Activated T-helper 1 cell treated with Interleukin-2 at 50 U/mL for 16 hours (primary cell): ENCODE measurements around the gene CFAP99.
A peak's percentile ranks its signal among the peaks of the same experiment; 100 is the strongest.

ENCODE experiments used
- DNase-seq: peaks from one replicate; pipeline ENCODE4 v3.0.0-alpha.2; 2020; ENCODE audit warnings: low read depth

CFAP99 gene

DNA sequence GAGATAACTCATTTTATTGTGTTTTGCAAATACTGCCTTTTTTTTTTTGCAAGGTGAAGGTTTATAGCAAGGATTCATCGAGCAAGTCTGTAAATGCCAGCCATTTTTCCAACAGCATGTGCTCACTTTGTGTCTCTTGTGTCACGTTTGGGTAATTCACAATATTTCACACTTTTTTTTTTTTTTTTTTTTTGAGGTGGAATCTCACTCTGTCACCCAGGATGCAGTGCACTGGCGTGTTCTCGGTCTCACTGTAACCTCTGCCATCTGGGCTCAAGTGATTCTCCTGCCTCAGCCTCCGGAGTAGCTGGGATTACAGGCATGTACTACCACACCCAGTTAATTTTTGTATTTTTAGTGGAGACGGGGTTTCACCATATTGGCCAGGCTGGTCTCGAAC lies 52.0 kb downstream of the CFAP99 start:
- no peak for DNase-seq

DNA sequence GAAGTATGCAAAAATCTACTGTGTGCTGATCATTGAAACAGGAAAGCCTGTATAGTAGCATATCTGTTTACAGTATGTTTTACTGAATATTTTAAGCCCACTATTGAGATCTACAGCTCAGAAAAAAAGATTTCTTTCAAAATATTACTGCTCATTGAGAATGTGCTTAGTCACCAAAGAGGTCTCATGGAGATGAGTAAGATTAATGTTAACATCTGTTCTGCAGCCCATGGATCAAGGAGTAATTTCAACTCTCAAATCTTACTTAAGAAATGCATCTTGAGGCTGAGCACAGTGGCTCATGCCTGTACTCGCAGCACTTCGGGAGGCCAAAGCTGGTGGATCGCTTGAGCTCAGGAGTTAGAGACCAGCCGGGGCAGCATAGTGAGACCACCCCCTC lies 53.4 kb downstream of the CFAP99 start:
- no peak for DNase-seq

- DNase-seq, result no peak
Measured at GRCh38 chr4:2478229-2478628, 59.5 kb downstream of the CFAP99 start.

DNA sequence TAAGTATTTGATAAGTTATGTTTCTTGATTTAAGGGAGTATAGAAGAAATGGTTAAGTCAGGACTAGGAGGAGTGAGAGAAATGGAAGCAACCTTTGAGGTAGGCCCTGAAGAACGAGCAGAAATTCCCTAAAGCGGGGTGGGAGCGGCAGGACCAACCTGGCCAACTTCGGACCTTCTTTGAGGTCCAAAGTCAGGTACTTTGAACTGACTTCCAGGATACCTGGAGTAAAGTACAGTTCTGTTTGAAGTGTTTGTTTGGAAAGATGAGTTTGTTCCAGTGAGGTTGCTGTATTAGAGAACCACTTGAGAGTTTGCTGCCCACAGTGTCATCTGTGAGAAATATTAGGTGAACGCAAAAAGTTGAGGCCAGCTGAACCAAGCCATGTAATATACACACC lies 61.9 kb downstream of the CFAP99 start:
- DNase-seq, result no peak

DNA sequence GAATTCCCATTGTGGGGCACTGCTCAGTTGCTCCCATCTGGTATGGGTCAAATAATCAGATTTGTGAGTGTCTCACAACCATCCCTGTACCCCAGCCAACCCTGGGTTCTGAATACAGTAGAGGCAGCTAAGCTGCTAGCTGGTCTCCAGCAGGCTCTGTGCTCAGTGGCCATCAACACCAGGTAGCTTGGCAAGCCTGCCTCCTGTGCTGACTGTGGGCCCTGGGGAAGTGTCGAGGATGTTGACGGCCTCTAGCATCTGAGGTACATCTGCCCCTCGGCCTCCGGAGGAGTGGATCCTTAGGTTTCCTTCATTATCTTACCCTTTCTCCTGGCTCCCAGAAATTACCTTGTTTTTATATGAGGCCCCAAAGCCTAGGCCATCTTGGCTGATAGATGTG lies 63.4 kb downstream of the CFAP99 start:
- DNase-seq, result no peak

- DNase-seq, result no peak
Measured at GRCh38 chr4:2482693-2483092, 63.9 kb downstream of the CFAP99 start.

DNA sequence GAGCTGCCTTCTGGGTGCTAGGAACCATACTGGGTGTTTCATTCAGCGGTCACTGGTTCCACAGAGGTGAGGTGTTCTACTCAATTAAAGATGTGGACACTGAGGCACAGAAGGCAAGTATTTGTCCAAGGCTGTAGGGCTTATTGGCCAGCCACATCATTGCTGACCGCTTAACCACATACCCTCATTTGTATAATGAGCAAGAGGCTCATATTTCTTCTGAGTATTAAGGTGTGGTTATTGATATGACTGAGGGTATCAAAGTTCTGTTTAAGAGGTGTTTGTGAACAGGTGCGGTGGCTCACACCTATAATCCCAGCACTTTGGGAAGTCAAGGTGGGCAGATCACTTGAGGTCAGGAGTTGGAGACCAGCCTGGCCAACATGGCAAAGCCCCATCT lies 64.5 kb downstream of the CFAP99 start:
- DNase-seq, result no peak

- DNase-seq, result no peak
Measured at GRCh38 chr4:2484185-2484584, 65.4 kb downstream of the CFAP99 start.

- DNase-seq, result peak; percentile 46
Measured at GRCh38 chr4:2484993-2485392, 66.2 kb downstream of the CFAP99 start.

DNA sequence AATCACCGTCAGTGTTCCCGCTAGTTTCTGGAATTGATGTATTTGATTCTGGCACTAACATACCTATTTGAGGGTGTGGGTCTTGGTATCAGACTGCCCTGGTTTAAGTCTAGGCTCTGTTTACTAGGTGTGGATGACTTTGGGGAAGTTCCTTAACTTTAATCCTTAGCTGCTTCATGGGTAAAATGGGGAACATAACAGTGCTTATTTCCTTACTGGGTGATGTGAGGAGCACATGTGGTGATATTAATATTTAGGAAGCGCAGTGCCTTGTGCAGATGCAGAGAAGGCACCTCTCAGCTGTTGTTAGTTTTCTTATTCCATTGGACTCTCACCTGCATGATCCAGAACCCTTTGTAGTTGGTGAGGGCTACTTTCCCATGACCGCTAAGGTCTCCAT lies 67.2 kb downstream of the CFAP99 start:
- no peak for DNase-seq

GRCh38 chr4:2486981-2487380 lies 68.2 kb downstream of the CFAP99 start:
- no peak for DNase-seq

- no peak for DNase-seq
Measured at GRCh38 chr4:2487632-2488031, 68.9 kb downstream of the CFAP99 start.

DNA sequence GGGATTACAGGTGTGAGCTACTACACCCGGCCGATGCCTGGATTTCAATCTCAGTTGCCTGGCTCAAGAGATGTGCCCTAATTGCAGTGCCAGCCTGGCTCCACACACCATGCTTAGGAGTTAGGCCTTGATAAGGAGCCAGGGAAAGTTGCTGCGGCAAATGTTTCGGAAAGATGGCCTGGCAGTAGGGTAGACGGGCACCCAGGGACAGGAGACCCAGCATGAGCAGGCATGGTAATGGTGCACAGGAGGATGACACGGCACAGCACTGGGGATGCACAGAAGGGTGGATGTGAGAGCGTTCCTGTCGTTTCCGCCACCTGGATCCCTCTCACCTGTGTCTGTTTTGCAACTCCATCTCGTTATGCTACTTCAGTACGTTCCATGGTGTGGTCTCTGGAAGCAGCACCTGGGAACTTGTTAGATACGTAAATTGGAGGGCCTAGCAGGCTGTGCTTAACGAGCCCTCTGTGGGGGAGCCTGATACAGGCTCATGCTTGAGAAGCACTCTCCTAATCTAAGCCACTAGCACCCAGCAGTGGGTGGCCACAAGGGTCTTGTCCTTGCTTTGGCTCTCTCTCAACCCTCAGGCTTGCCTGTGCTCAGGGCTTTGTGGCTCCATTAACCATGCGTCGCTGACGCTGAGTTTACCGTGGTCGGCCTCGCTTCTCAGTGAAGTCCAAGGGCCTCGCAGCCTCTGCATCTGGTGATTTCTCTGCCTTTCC lies 70.5 kb downstream of the CFAP99 start:
- DNase-seq, result no peak

DNA sequence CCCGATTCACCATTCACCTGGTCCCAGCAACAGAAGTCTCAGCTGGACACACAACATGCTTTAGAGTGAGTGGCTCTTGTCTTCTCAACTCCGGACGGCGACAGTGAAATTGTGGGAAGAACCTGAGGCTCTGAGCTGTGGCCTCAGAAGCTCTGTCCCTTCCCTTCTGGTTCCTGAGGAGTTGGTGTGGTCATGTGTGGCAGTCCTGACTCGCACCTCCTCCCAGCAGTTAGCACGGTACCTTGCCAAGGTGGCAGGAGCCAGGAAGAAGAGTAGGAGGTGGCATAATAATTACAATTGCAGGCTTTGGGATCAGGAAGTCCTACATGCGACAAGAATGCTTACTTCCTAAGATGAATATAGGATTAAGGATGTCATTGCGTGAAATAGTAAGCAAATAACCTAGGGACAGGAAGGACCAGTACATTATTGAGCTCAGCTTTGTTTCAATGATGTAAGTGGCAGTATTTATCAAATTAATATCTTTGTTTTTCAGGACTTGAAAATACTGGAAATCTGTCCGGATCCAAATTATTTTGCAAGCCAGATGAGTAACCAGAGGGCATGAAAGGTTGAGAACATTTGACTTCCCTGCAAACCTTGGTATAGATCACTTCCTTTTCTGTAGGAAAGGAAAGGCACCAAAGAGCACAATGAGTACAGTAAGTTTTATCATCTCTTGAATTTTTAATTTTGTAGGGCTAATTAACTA lies 71.2 kb downstream of the CFAP99 start:
- no peak for DNase-seq

DNA sequence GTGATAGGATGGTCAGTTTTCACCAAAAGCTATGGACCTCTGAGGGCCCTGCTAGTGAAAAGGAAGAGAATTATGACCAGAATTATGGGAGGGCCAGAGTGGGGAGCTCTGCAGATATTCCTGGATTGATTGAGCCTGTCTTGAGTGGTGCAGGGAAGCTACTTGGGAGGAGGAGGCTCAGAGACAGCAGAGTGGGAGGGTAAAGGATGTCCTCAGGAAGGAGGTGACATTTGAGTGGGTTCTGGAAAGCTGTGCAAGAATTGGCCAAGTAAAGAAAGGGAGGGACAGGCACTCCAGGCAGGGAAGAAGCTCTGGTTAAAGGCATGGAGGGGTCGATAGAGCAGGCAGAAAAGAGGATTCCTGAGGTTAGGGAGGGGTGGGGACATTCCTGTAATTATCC lies 74.2 kb downstream of the CFAP99 start:
- no peak for DNase-seq

DNA sequence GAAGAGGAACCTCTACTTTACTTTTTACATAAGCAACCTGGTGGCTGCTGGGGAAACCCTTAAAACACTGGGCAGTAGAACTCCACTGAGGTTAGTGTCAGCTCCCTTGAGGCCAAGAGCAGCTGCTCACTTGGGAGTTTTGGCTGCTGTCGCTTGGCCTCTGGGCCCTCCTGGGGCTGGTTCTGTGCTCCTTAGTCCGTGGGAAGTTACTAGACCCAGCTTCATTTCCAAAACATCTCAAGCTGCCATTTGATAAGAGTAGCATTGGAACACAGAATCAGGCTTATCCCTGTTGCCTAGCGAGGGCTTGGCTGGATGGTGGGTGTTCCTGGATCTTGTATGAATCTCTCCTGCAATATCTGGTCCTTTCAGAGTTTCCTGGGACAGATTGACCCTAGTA lies 76.2 kb downstream of the CFAP99 start:
- no peak for DNase-seq

DNA sequence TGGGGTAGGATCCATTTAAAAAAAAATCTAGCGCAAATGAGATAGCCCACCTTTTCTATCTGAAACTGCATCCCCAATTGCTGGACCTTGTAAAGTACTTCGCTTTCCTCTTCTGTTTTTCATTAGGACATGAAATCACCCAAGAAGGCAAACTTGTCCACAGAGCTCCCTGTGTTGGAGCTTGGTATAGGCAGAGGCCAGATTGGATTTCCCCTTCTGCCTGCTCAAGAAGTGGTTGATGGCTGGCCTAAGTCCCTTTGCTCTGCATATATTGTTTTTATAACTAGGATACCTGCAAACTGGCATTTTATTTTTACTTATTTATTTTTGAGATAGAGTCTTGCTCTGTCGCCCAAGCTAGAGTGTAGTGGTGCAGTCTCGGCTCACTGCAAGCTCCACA lies 78.6 kb downstream of the CFAP99 start:
- DNase-seq, result no peak

- DNase-seq, result no peak
Measured at GRCh38 chr4:2497931-2498330, 79.2 kb downstream of the CFAP99 start.

- no peak for DNase-seq
Measured at GRCh38 chr4:2500547-2500946, 81.8 kb downstream of the CFAP99 start.

DNA sequence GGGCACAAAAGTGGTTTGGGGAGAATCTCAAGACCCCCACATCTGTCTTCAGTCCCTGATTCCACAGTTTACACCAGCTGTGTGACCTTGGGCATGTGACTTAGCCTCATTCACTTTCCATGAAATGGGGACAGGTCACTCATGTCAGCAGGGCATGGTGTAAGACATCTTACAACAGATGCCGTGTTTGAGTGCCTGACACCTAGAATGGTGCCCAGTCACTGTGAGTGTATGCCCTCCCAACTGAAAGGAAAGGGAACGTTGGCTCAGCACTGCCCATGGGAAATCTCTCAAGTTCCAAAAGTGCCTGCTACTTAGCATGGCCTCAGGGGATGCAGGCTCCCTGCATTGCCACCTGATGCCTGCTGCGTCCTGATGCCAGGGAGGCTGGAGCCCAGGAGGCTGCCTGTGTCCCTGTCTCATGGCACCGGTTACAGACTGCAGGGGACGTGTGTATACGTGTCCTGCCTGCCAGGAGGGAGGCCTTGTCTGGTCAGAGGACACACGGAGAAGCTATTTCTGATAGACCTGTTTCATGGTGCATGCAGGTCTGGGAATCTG lies 82.4 kb downstream of the CFAP99 start:
- DNase-seq, result no peak

- DNase-seq, result no peak
Measured at GRCh38 chr4:2503809-2504208, 85.1 kb downstream of the CFAP99 start.

DNA sequence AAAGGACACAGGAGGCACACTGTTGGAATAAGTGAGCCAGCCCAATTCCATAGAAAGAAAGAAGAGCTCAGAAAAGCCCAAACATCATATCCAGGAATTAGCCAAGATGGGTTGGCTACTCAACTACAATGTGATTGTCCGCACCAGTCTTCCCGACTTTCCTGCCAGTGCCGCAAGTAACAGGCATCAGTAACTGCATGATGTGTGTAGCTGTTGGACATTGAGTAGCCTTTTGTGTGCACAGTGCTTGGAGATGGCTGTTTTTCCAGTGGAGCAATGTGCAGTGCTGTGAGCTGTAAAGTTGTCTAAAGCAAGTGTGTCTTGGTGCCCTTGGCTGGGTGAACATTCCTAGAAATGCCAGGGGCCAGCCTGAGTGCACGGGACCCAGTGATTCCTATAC lies 88.5 kb downstream of the CFAP99 start:
- DNase-seq, result no peak

DNA sequence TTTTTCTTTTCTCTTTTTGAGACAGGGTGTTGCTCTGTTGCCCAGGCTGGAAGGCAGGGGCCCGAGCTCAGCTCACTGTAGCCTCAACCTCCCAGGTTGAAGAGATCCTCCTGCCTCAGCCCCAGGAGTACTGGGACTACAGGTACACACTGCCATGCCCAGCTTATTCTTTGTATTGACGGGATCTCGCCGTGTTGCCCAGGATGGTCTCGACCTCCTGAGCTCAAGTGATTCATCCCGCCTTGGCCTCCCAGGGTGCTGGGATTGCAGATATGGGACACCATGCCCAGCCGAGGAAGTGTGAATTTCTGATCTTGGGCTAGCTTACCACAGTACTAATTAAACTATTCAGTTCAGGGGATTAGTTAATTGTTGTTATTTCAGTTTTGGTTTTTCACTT lies 89.1 kb downstream of the CFAP99 start:
- no peak for DNase-seq
